RWPE2 (cell line): Measurements from ENCODE around the gene UFSP1.

Source experiments
- ATAC-seq: fragments of 200-7000 bp; cut with Tn5 transposase; 3 replicates; pipeline ENCODE4 v1.9.1; 2021; ENCODE audit warnings: low read depth
- DNase-seq: peaks from one replicate; pipeline ENCODE4 v3.0.0-alpha.2; 2020; ENCODE audit warnings: low spot score
- H3K27ac ChIP-seq: fragments of 450-650 bp; 2 replicates; pipeline ENCODE4 v1.5.1; 2017; ENCODE audit warnings: mild to moderate bottlenecking; ENCODE audit not compliant: poor library complexity, severe bottlenecking
- H3K27me3 ChIP-seq: fragments of 250-450 bp; sonication (Bioruptor Pico); 2 replicates; pipeline ENCODE4 v1.5.1; 2021; ENCODE audit warnings: mild to moderate bottlenecking, moderate library complexity; ENCODE audit not compliant: insufficient read depth, poor library complexity, severe bottlenecking
- H3K36me3 ChIP-seq: fragments of 250-450 bp; sonication (Bioruptor Pico); 2 replicates; pipeline ENCODE4 v1.5.1; 2020; ENCODE audit warnings: low read depth, mild to moderate bottlenecking, moderate library complexity
- H3K4me1 ChIP-seq: fragments of 250-450 bp; sonication (Bioruptor Pico); 2 replicates; pipeline ENCODE4 v1.5.1; 2021; ENCODE audit warnings: mild to moderate bottlenecking, moderate library complexity; ENCODE audit not compliant: insufficient read depth, poor library complexity, severe bottlenecking
- H3K4me3 ChIP-seq: fragments of 250-450 bp; sonication (Bioruptor Pico); 2 replicates; pipeline ENCODE4 v1.5.1; 2021; ENCODE audit warnings: mild to moderate bottlenecking, moderate library complexity; ENCODE audit not compliant: severe bottlenecking
- H3K9me3 ChIP-seq: fragments of 250-450 bp; sonication (Bioruptor Pico); 2 replicates; pipeline ENCODE4 v1.5.1; 2021; ENCODE audit warnings: mild to moderate bottlenecking, moderate library complexity; ENCODE audit not compliant: severe bottlenecking
- CTCF ChIP-seq: fragments of 450-650 bp; IDR thresholded peaks from one replicate; pipeline ENCODE4 v1.5.1; 2017; ENCODE audit warnings: mild to moderate bottlenecking, moderate library complexity; ENCODE audit not compliant: poor library complexity, severe bottlenecking

The UFSP1 gene

GRCh38 chr7:100865938-100866728, 23.4 kb downstream of the UFSP1 start:
- Histone ChIP-seq H3K4me1 (peaks cover 18% of the 10 kb centered on the region), H3K4me3 (peak overlapping the region; percentile 83), H3K27ac (peak overlapping the region; percentile 98), H3K36me3 (peaks cover 34% of the 10 kb centered on the region), H3K27me3 (no peaks in the 10 kb centered on the region), H3K9me3 (no peaks in the 10 kb centered on the region)
- no peak for TF ChIP-seq CTCF
- DNase-seq (peak; percentile 85), ATAC-seq (peak; percentile 54)

- H3K27ac ChIP-seq, result peak overlapping the region; percentile 98
- H3K27me3 ChIP-seq, result no peaks in the 10 kb centered on the region
- H3K4me1 ChIP-seq, result peaks cover 18% of the 10 kb centered on the region
- TF ChIP-seq CTCF, result peak; percentile 49
- peaks cover 32% of the 10 kb centered on the region for H3K36me3 ChIP-seq
- no peaks in the 10 kb centered on the region for H3K9me3 ChIP-seq
- DNase-seq (peak; percentile 95), ATAC-seq (peak; percentile 82)
- peak overlapping the region; percentile 83 for H3K4me3 ChIP-seq
These were observed 24.1 kb downstream of the UFSP1 start for GRCh38 chr7:100865372-100865911.

GRCh38 chr7:100864263-100864845, 25.2 kb downstream of the UFSP1 start:
- ATAC-seq (no peak), DNase-seq (peak; percentile 19)
- Histone ChIP-seq H3K9me3 (no peaks in the 10 kb centered on the region), H3K27me3 (no peaks in the 10 kb centered on the region), H3K27ac (peak overlapping the region; percentile 98), H3K36me3 (peaks cover 24% of the 10 kb centered on the region), H3K4me3 (no peak overlapping the region), H3K4me1 (peaks cover 18% of the 10 kb centered on the region)
- TF ChIP-seq CTCF, result no peak

GRCh38 chr7:100863406-100863950, 26.0 kb downstream of the UFSP1 start:
- TF ChIP-seq CTCF, result no peak
- Histone ChIP-seq H3K27ac (no peak overlapping the region), H3K4me1 (peaks cover 13% of the 10 kb centered on the region), H3K4me3 (no peak overlapping the region), H3K9me3 (no peaks in the 10 kb centered on the region), H3K36me3 (peaks cover 15% of the 10 kb centered on the region), H3K27me3 (no peaks in the 10 kb centered on the region)
- ATAC-seq, result no peak
- peak; percentile 30 for DNase-seq
